MCF 10A (cell line): ENCODE results near the gene GVQW3. TPM values are rescaled to one million over a fixed set of nuclear protein-coding genes. Genes with fewer than 3 reads are reported as not detected.
A peak's percentile ranks its signal among the peaks of the same experiment; 100 is the strongest.

ENCODE experiments used
- BruUV-seq: library from RNA; stranded (reverse); fragments of 400-500 nt; replicated peaks from 2 replicates; lab custom pipeline; 2021; lab: Mats Ljungman, UMichigan
- CTCF ChIA-PET: fragments of 300-600 bp; sonication (Branson Sonifier 250); formaldehyde crosslinking; extraction: SDS; loops from one replicate; lab custom pipeline; 2021; ENCODE audit warnings: antibody characterized with exemption, inconsistent platforms; lab: Yijun Ruan, JAX
- POLR2A ChIA-PET: fragments of 300-600, 350-650 bp; sonication (Branson Sonifier 250); formaldehyde crosslinking; extraction: SDS; loops from one replicate; lab custom pipeline; 2020; ENCODE audit warnings: antibody characterized with exemption, inconsistent platforms; lab: Yijun Ruan, JAX
- DNase-seq: peaks from one replicate; pipeline ENCODE4 v3.0.0-alpha.2; 2018; ENCODE audit not compliant: unreplicated experiment
- H3K27ac Mint-ChIP-seq: one replicate; pipeline ENCODE4 v1.8.0; 2022; ENCODE audit warnings: mild to moderate bottlenecking, low read depth, mixed read lengths; ENCODE audit not compliant: unreplicated experiment
- H3K27me3 Mint-ChIP-seq: one replicate; pipeline ENCODE4 v1.8.0; 2022; ENCODE audit warnings: mixed read lengths; ENCODE audit not compliant: insufficient read depth, unreplicated experiment
- H3K36me3 Mint-ChIP-seq: one replicate; pipeline ENCODE4 v1.8.0; 2022; ENCODE audit warnings: mild to moderate bottlenecking, moderate library complexity, mixed read lengths; ENCODE audit not compliant: insufficient read depth, unreplicated experiment
- H3K4me1 Mint-ChIP-seq: one replicate; pipeline ENCODE4 v1.8.0; 2022; ENCODE audit warnings: mixed read lengths; ENCODE audit not compliant: insufficient read depth, unreplicated experiment
- H3K4me3 Mint-ChIP-seq: one replicate; pipeline ENCODE4 v1.8.0; 2022; ENCODE audit warnings: mild to moderate bottlenecking, moderate library complexity, mixed read lengths; ENCODE audit not compliant: unreplicated experiment
- H3K9me3 Mint-ChIP-seq: one replicate; pipeline ENCODE4 v1.8.0; 2022; ENCODE audit warnings: mixed read lengths; ENCODE audit not compliant: unreplicated experiment
- CTCF ChIP-seq: fragments of 200-600 bp; IDR thresholded peaks from one replicate; pipeline ENCODE4 v1.8.0; 2022; ENCODE audit warnings: antibody characterized with exemption, mild to moderate bottlenecking; ENCODE audit not compliant: unreplicated experiment
- intact Hi-C: fragments of 100-400 bp; cut with micrococcal nuclease; formaldehyde crosslinking; loops from 2 replicates; pipeline ENCODE4 v1.14.1; 2022
- total RNA-seq: library from RNA; stranded (reverse); gene quantifications from 2 replicates; pipeline ENCODE4 v1.2.3, GENCODE V29; 2022

Gene GVQW3
- total RNA-seq, 1 experiment from 2014 or later = 1.5 TPM

GRCh38 chr11:76426660-76427059 lies 45.5 kb downstream of the GVQW3 start:
- H3K27ac Mint-ChIP-seq = no peak overlapping the region
- DNase-seq = no peak
- no TSS peak for BruUV-seq
- no peaks in the 10 kb centered on the region for H3K27me3 Mint-ChIP-seq
- no peaks in the 10 kb centered on the region for H3K36me3 Mint-ChIP-seq
- ChIA-PET CTCF (no interaction called here), POLR2A (no interaction called here)
- H3K4me1 Mint-ChIP-seq = no peaks in the 10 kb centered on the region
- no peak for TF ChIP-seq CTCF
- H3K4me3 Mint-ChIP-seq = no peak overlapping the region
- intact Hi-C loops = no loop called here
- H3K9me3 Mint-ChIP-seq = no peaks in the 10 kb centered on the region

GRCh38 chr11:76436020-76436419 lies 54.9 kb downstream of the GVQW3 start:
- H3K27me3 Mint-ChIP-seq = no peaks in the 10 kb centered on the region
- H3K4me1 Mint-ChIP-seq = no peaks in the 10 kb centered on the region
- no peak for DNase-seq
- POLR2A ChIA-PET = no interaction called here
- no peaks in the 10 kb centered on the region for H3K36me3 Mint-ChIP-seq
- no TSS peak for BruUV-seq
- H3K27ac Mint-ChIP-seq = no peak overlapping the region
- no peak overlapping the region for H3K4me3 Mint-ChIP-seq
- CTCF ChIA-PET = no interaction called here
- intact Hi-C loops = no loop called here
- H3K9me3 Mint-ChIP-seq = no peaks in the 10 kb centered on the region
- no peak for TF ChIP-seq CTCF

- TF ChIP-seq CTCF = no peak
- Mint-ChIP-seq H3K4me3 (peak overlapping the region; percentile 98), H3K4me1 (peaks cover 5% of the 10 kb centered on the region), H3K36me3 (peaks cover 5% of the 10 kb centered on the region), H3K9me3 (no peaks in the 10 kb centered on the region), H3K27ac (peak overlapping the region; percentile 99), H3K27me3 (no peaks in the 10 kb centered on the region)
- no TSS peak for BruUV-seq
- POLR2A ChIA-PET = interaction anchor here (0.6 to 2.8 kb wide), 8 partner anchors 13 to 452 kb away, joined by 3 to 33 read pairs (median 5); partner anchors contain the start of genes GVQW3 and THAP12
- CTCF ChIA-PET = interaction anchor here (0.6 to 0.7 kb wide), 3 partner anchors 12 to 639 kb away, joined by 3 to 4 read pairs (median 3); no protein-coding TSS in a partner anchor
- intact Hi-C loops = no loop called here
- DNase-seq = peak; percentile 22
Observed at GRCh38 chr11:76443268-76443980, 62.3 kb downstream of the GVQW3 start.

GRCh38 chr11:76444065-76444383 lies 62.9 kb downstream of the GVQW3 start:
- Mint-ChIP-seq H3K9me3 (no peaks in the 10 kb centered on the region), H3K4me3 (peak overlapping the region; percentile 98), H3K27ac (peak overlapping the region; percentile 99), H3K36me3 (peaks cover 11% of the 10 kb centered on the region), H3K4me1 (peaks cover 5% of the 10 kb centered on the region), H3K27me3 (no peaks in the 10 kb centered on the region)
- TSS peak; percentile 78 for BruUV-seq
- CTCF ChIA-PET = no interaction called here
- POLR2A ChIA-PET = interaction anchor here (0.6 to 2.8 kb wide), 8 partner anchors 10 to 734 kb away, joined by 3 to 33 read pairs (median 4); partner anchors contain the start of genes GVQW3 and THAP12
- intact Hi-C loops = loop anchor here (2.0 kb wide), 1 partner anchor 63 kb away; the partner anchor contains the start of genes GVQW3 and THAP12
- TF ChIP-seq CTCF = no peak
- DNase-seq = no peak
